Osteocyte (in vitro differentiated cells): ENCODE results near the gene ASTN2. TPM values are rescaled to one million over a fixed set of nuclear protein-coding genes. Genes with fewer than 3 reads are reported as not detected.

Experiments
- DNase-seq: peaks from one replicate; pipeline ENCODE4 v3.0.0; 2021; ENCODE audit warnings: mixed read lengths; ENCODE audit not compliant: unreplicated experiment; ENCODE audit errors: extremely low spot score
- H3K27ac Mint-ChIP-seq: one replicate; pipeline ENCODE4 v1.8.0; 2021; ENCODE audit warnings: mild to moderate bottlenecking, mixed read lengths; ENCODE audit not compliant: unreplicated experiment
- H3K27me3 Mint-ChIP-seq: one replicate; pipeline ENCODE4 v1.8.0; 2021; ENCODE audit warnings: mixed read lengths; ENCODE audit not compliant: unreplicated experiment
- H3K36me3 Mint-ChIP-seq: one replicate; pipeline ENCODE4 v1.8.0; 2021; ENCODE audit warnings: mixed read lengths; ENCODE audit not compliant: unreplicated experiment
- H3K4me1 Mint-ChIP-seq: one replicate; pipeline ENCODE4 v1.8.0; 2021; ENCODE audit warnings: mixed read lengths; ENCODE audit not compliant: unreplicated experiment
- H3K4me3 Mint-ChIP-seq: one replicate; pipeline ENCODE4 v1.8.0; 2021; ENCODE audit warnings: mild to moderate bottlenecking, moderate library complexity, mixed read lengths; ENCODE audit not compliant: unreplicated experiment
- H3K9me3 Mint-ChIP-seq: one replicate; pipeline ENCODE4 v1.8.0; 2021; ENCODE audit warnings: mixed read lengths; ENCODE audit not compliant: unreplicated experiment
- CTCF ChIP-seq: fragments of 200-600 bp; sonication (generic); IDR thresholded peaks from 2 replicates; pipeline ENCODE4 v1.5.0; 2021; ENCODE audit warnings: antibody characterized with exemption, mild to moderate bottlenecking, moderate library complexity
- total RNA-seq: library from RNA; stranded (reverse); gene quantifications from 2 replicates; pipeline ENCODE4 v1.2.1, GENCODE V29; 2021

The ASTN2 gene
- total RNA-seq, 1 donor from 2014 or later: 2.3 TPM

GRCh38 chr9:116958881-116959280, 456.0 kb downstream of the ASTN2 start:
- Mint-ChIP-seq H3K27ac (no peak overlapping the region), H3K9me3 (no peaks in the 10 kb centered on the region), H3K36me3 (no peaks in the 10 kb centered on the region), H3K4me3 (no peak overlapping the region), H3K27me3 (no peaks in the 10 kb centered on the region), H3K4me1 (no peaks in the 10 kb centered on the region)
- TF ChIP-seq CTCF: no peak
- DNase-seq: no peak

GRCh38 chr9:116954731-116955130, 460.1 kb downstream of the ASTN2 start:
- no peak overlapping the region for H3K4me3 Mint-ChIP-seq

GRCh38 chr9:116953271-116953670, 461.6 kb downstream of the ASTN2 start:
- H3K36me3 Mint-ChIP-seq: no peaks in the 10 kb centered on the region
- H3K27me3 Mint-ChIP-seq: no peaks in the 10 kb centered on the region
- no peak overlapping the region for H3K27ac Mint-ChIP-seq
- no peak for TF ChIP-seq CTCF
- no peak overlapping the region for H3K4me3 Mint-ChIP-seq
- no peak for DNase-seq
- no peaks in the 10 kb centered on the region for H3K9me3 Mint-ChIP-seq
- no peaks in the 10 kb centered on the region for H3K4me1 Mint-ChIP-seq

More at GRCh38 chr9:116954731-116955130, 460.1 kb downstream of the ASTN2 start:
- Mint-ChIP-seq H3K9me3 (no peaks in the 10 kb centered on the region), H3K36me3 (no peaks in the 10 kb centered on the region), H3K27me3 (no peaks in the 10 kb centered on the region), H3K4me1 (no peaks in the 10 kb centered on the region), H3K27ac (no peak overlapping the region)
- DNase-seq: no peak
- TF ChIP-seq CTCF: no peak

GRCh38 chr9:116952436-116952810, 462.4 kb downstream of the ASTN2 start:
- no peak overlapping the region for H3K4me3 Mint-ChIP-seq
- TF ChIP-seq CTCF: no peak
- no peaks in the 10 kb centered on the region for H3K27me3 Mint-ChIP-seq
- no peak for DNase-seq
- no peaks in the 10 kb centered on the region for H3K4me1 Mint-ChIP-seq
- no peak overlapping the region for H3K27ac Mint-ChIP-seq
- no peaks in the 10 kb centered on the region for H3K9me3 Mint-ChIP-seq
- H3K36me3 Mint-ChIP-seq: no peaks in the 10 kb centered on the region

GRCh38 chr9:116951588-116952435, 463.0 kb downstream of the ASTN2 start:
- H3K4me3 Mint-ChIP-seq: no peak overlapping the region

More at GRCh38 chr9:116951588-116952435, 463.0 kb downstream of the ASTN2 start:
- no peak for DNase-seq
- no peaks in the 10 kb centered on the region for H3K27me3 Mint-ChIP-seq
- H3K36me3 Mint-ChIP-seq: no peaks in the 10 kb centered on the region
- no peaks in the 10 kb centered on the region for H3K9me3 Mint-ChIP-seq
- no peak overlapping the region for H3K27ac Mint-ChIP-seq
- H3K4me1 Mint-ChIP-seq: no peaks in the 10 kb centered on the region
- no peak for TF ChIP-seq CTCF
